SHP77 (cell line): ENCODE measurements around the gene TRA2A.
A peak's percentile ranks its signal among the peaks of the same experiment; 100 is the strongest.

Source experiments
- DNase-seq, 2 experiments: peaks; one replicate each; lab custom pipeline; 2025; lab: John Stamatoyannopoulos, UW

Gene TRA2A

GRCh38 chr7:23470330-23471105, 61.3 kb downstream of the TRA2A start, which contains the start of gene IGF2BP3:
IGF2BP3 (minus strand) TSS chr7:23470491; CDS start chr7:23470110, 381 bp downstream.
- peak; percentile 96 to 98 for DNase-seq

- no peak for DNase-seq
Measured at GRCh38 chr7:23469961-23470250, 61.9 kb downstream of the TRA2A start.

GRCh38 chr7:23469150-23469960, 62.4 kb downstream of the TRA2A start:
- peak in 1 of 2 experiments; percentile 52 for DNase-seq

- DNase-seq, result peak in 1 of 2 experiments; percentile 20
Measured at GRCh38 chr7:23468526-23469149, 63.1 kb downstream of the TRA2A start.

- DNase-seq, result peak; percentile 26 to 31
Measured at GRCh38 chr7:23467806-23468525, 63.8 kb downstream of the TRA2A start.

- no peak for DNase-seq
Measured at GRCh38 chr7:23467291-23467805, 64.4 kb downstream of the TRA2A start.

GRCh38 chr7:23462846-23463245, 68.9 kb downstream of the TRA2A start:
- DNase-seq, result no peak

GRCh38 chr7:23458044-23458443, 73.7 kb downstream of the TRA2A start:
- DNase-seq, result no peak

- no peak for DNase-seq
Measured at GRCh38 chr7:23456093-23456492, 75.7 kb downstream of the TRA2A start.

- DNase-seq, result no peak
Measured at GRCh38 chr7:23454881-23455526, 76.8 kb downstream of the TRA2A start.
